ENCODE measurements around the gene MYT1. TPM values are rescaled to one million over a fixed set of nuclear protein-coding genes. Genes with fewer than 3 reads are reported as not detected.

The MYT1 gene
- total and polyA plus RNA-seq, 2 of the 8 experiments (the other 6 are each of a cell fraction or from before 2014, with no cell fraction given) = 0.63 to 2.0 TPM

- Histone ChIP-seq H3K36me3 (ENCODE audit: control insufficient read depth in 2 of 4, insufficient read depth in 4 of 4, low read length in 3 of 4) (0 out of 8 replicates have a peak, but pooled peaks cover 0 to 2% (median 0%) of the 10 kb centered on the region in 4 experiments), H3K4ac (replicated peaks; ENCODE audit: insufficient read length, low read depth, low read length) (no peak overlapping the region), H3K56ac (replicated peaks; ENCODE audit: insufficient read length, low read depth, low read length) (no peak overlapping the region), H3K27ac (ENCODE audit: low read depth, low read length) (no peak overlapping the region), H4K8ac (ENCODE audit: extremely low read depth, insufficient read depth, low read length) (no peak overlapping the region), H3K4me1 (replicated peaks in 1 of 4; ENCODE audit: control insufficient read depth in 3 of 4, insufficient read depth in 4 of 4, low read length in 3 of 4) (peaks cover 9 to 31% (median 17%) of the 10 kb centered on the region in 4 experiments), H3K23ac (ENCODE audit: insufficient read length) (no peak overlapping the region), H2BK12ac (ENCODE audit: low read depth, low read length) (peak overlapping the region; percentile 68; the same call in 1 of the 2 replicates), H3K9me3 (ENCODE audit: insufficient read depth in 2 of 2, low read depth in 1 of 2, low read length in 1 of 2) (peaks cover 0 to 11% of the 10 kb centered on the region in 2 experiments; a peak in 2 of 4 replicates), H3K27me3 (replicated peaks in 1 of 4; ENCODE audit: control insufficient read depth in 3 of 4, extremely low read depth in 1 of 4, insufficient read depth in 3 of 4, low read length in 3 of 4) (no peaks in the 10 kb centered on the region; a peak in 1 of 7 replicates), H2BK5ac (ENCODE audit: low read depth, low read length) (peak overlapping the region; percentile 88; the same call in 1 of the 2 replicates), H2AK5ac (ENCODE audit: low read depth, low read length) (no peak overlapping the region), H3K9ac (replicated peaks in 1 of 4; ENCODE audit: extremely low read depth in 1 of 4, low read depth in 3 of 4, low read length in 3 of 4) (peak overlapping the region in 1 of 4 experiments; percentile 13; a peak in 2 of 7 replicates), H2AFZ (ENCODE audit: low read length) (no peak overlapping the region), H4K91ac (replicated peaks; ENCODE audit: insufficient read length, low read length) (peak overlapping the region; percentile 39), H3K18ac (ENCODE audit: extremely low read depth, low read length) (no peak overlapping the region), H3K79me1 (ENCODE audit: low read depth, low read length) (no peaks in the 10 kb centered on the region), H3K4me2 (ENCODE audit: insufficient read depth in 1 of 2, low read depth in 2 of 2, low read length in 2 of 2) (peak overlapping the region in 1 of 2 experiments; percentile 50; a peak in 1 of 4 replicates), H3K79me2 (ENCODE audit: control insufficient read depth in 1 of 2, insufficient read depth in 2 of 2, low read length in 2 of 2) (no peaks in the 10 kb centered on the region), H2BK120ac (replicated peaks; ENCODE audit: low read depth, low read length) (no peak overlapping the region), H2BK20ac (ENCODE audit: low read length) (peak overlapping the region; percentile 92; the same call in 1 of the 2 replicates), H3K4me3 (ENCODE audit: extremely low read depth in 1 of 4, insufficient read depth in 2 of 4, low read depth in 3 of 4, low read length in 4 of 4) (no peak overlapping the region), H2BK15ac (ENCODE audit: low read length) (peak overlapping the region; percentile 76; the same call in 1 of the 2 replicates), H3K23me2 (ENCODE audit: low read depth, low read length) (no peaks in the 10 kb centered on the region), H4K5ac (ENCODE audit: insufficient read length, low read depth, low read length) (no peak overlapping the region), H4K20me1 (replicated peaks in 1 of 2; ENCODE audit: control insufficient read depth in 1 of 2, insufficient read depth in 2 of 2, low read length in 2 of 2) (no peaks in the 10 kb centered on the region), H3K14ac (ENCODE audit: insufficient read length) (no peak overlapping the region)
- WGBS, 2 experiments (ENCODE audit: extremely low coverage in 1 of 2, insufficient coverage in 1 of 2, insufficient read length in 1 of 2, insufficient replicate concordance in 2 of 2, low coverage in 1 of 2, low lambda C conversion rate in 2 of 2, missing lambda C conversion rate in 1 of 2) = 86% methylated on average over 8 of the region's 8 CpGs; no CpG with 5 or more reads in 1 of the 2 experiments
- DNase-seq (ENCODE audit: low read depth in 1 of 2, low spot score in 2 of 2) (no peak), FAIRE-seq (no peak)
- ChIA-PET POLR2A (ENCODE audit: partially characterized antibody) (no interaction called here), CTCF (ENCODE audit: partially characterized antibody) (interaction anchor here (0.9 to 2.5 kb wide), 6 partner anchors 10 to 237 kb away, joined by 3 to 8 read pairs (median 3); no protein-coding TSS in a partner anchor)
- TF ChIP-seq RFX5 (IDR thresholded peaks at IDR 0.05; ENCODE audit: borderline replicate concordance, low read depth, low read length) (no peak), CHD1 (IDR thresholded peaks at IDR 0.05; ENCODE audit: low read depth, low read length) (no peak), YY1 (IDR thresholded peaks at IDR 0.05; ENCODE audit: low read depth, low read length) (no peak), POLR2A (IDR thresholded peaks at IDR 0.05; ENCODE audit: control extremely low read depth in 1 of 2, low read depth in 2 of 2, low read length in 2 of 2) (no peak), SRF (IDR thresholded peaks at IDR 0.05; ENCODE audit: low read depth, low read length) (no peak), NANOG (IDR thresholded peaks at IDR 0.05; ENCODE audit: insufficient read depth, low read depth, low read length, poor library complexity, severe bottlenecking) (no peak), RAD21 (IDR thresholded peaks at IDR 0.05 in 1 of 2, conservative IDR thresholded peaks at IDR 0.05 in 1 of 2; ENCODE audit: low read depth in 2 of 2, low read length in 2 of 2) (no peak)
These were observed 25.7 kb downstream of the MYT1 start for GRCh38 chr20:64189986-64190385.

All from H1 (cell line).